SH-SY5Y (cell line): ENCODE measurements around the gene ACAT2.

ENCODE experiments used
- GATA2 ChIP-seq: IDR thresholded peaks from 2 replicates; pipeline ENCODE4 v1.6.1; 2011; ENCODE audit warnings: mild to moderate bottlenecking, low read depth, low read length
- GATA3 ChIP-seq: IDR thresholded peaks from 2 replicates; pipeline ENCODE4 v1.6.1; 2011; ENCODE audit warnings: low read depth, mild to moderate bottlenecking, low read length, moderate library complexity

DNA sequence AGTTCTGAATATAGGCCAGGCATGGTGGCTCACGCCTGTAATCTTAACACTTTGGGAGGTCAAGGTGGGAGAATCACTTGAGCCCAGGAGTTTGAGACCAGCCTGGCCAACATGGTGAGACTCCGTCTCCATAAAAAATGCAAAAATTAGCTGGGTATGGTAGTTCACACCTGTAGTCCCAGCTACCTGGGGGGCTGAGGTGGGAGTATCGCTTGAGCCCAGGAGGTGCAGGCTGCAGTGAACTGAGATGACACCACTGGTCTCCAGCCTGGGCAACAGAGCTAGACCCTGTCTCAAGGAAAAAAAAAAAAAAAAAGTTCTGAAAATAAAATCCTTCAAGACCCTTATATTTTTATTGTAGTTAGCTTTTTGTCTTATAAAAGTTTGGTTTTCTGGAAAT, 46.2 kb upstream of the ACAT2 start:
- TF ChIP-seq GATA3 (no peak), GATA2 (no peak)
